Measurements from ENCODE around the gene CCNYL1.
A peak's percentile ranks its signal among the peaks of the same experiment; 100 is the strongest.

CCNYL1 gene

DNA sequence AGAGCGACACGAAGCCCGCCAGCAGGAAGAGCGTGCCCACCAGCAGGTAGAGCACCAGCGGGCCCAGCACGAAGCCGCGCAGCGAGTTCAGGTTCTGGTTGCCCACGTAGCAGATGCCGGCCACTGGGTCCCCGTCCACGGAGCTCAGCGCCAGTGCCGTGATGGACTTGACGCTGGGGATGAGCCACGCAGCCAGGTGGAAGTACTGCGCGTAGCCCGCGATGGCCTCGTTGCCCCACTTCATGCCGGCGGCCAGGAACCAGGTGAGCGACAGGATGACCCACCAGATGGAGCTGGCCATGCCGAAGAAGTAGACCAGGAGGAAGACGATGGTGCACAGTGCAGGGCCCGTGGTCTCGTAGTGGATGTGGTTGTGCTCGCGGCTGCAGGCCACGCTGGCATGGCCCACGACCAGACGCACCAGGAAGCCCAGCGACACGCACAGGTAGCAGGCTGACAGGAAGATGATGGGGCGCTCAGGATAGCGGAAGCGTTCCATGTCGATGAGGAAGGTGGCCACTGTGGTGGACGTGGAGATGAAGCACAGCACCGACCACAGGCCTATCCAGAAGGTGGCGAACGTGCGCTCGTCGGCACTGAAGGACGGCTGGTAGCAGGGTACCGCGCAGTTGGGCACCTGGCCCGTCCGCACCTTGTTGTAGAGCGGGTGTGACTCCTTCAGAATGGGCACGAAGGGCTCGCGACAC lies 56.2 kb downstream of the CCNYL1 start:
- DNase-seq, result peak; percentile 84

GRCh38 chr2:207768168-207768865 lies 56.9 kb downstream of the CCNYL1 start:
- DNase-seq, result no peak

GRCh38 chr2:207768866-207769596 lies 57.6 kb downstream of the CCNYL1 start:
- DNase-seq, result peak; percentile 71

GRCh38 chr2:207770602-207771404 lies 59.4 kb downstream of the CCNYL1 start:
- no peak for DNase-seq

GRCh38 chr2:207771421-207771820 lies 60.0 kb downstream of the CCNYL1 start:
- DNase-seq, result no peak

GRCh38 chr2:207772081-207772843 lies 60.8 kb downstream of the CCNYL1 start:
- DNase-seq, result no peak

DNA sequence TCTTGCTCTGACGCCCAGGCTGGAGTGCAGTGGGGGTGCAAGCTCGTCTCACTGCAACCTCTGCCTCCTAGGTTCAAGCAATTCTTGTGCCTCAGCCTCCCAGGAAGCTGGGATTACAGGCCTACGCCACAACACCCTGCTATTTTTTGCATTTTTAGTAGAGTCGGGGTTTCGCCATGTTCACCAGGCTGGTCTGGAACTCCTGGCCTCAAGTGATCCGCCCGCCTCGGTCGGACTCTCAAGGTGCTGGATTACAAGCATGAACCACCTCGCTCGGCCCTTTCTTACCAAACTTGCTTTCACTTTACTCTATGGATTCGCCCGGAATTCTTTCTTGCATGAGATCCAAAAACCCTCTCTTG lies 61.4 kb downstream of the CCNYL1 start:
- DNase-seq, result no peak

DNA sequence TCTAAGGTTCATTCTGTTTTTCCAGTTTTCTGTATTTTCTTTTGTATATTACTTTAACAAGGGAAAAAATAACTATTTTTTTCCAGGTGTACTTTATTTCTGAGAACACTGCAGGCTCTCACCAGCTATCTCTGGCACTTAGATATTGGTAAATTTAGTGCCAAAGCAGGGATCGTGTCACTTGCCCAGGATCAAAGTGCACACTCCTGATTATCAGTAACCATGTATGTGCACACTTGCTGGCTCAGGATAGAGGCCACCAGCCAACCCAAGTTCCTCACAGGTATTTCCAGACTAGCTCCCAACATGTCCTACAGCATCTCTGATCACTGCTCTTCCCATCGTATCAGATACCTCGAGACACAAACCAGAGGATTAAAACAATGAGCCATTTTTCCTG lies 64.0 kb downstream of the CCNYL1 start:
- DNase-seq, result no peak

DNA sequence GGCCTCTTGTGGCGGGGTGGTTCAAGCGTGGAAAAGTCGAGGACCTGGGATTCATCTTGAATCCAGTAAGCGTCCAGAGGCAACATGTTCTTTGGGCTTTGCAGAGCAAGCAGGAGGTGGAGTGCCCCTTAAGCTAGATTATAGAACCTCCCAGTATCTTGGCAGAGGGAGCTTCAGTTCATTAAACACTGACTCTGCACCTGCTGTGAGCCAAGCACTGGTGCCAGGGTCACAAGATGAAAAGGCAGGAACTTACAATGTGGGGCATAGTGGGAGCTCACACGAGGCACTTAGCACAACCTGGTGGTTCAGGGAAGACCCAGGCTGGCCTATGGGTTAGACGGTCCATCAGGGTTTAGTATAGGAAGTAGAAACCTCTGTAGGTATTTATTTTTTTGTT lies 65.7 kb downstream of the CCNYL1 start:
- DNase-seq, result no peak

- DNase-seq, result no peak
These were observed 67.0 kb downstream of the CCNYL1 start for GRCh38 chr2:207778298-207778882.

GRCh38 chr2:207779523-207779922 lies 68.1 kb downstream of the CCNYL1 start:
- no peak for DNase-seq

DNA sequence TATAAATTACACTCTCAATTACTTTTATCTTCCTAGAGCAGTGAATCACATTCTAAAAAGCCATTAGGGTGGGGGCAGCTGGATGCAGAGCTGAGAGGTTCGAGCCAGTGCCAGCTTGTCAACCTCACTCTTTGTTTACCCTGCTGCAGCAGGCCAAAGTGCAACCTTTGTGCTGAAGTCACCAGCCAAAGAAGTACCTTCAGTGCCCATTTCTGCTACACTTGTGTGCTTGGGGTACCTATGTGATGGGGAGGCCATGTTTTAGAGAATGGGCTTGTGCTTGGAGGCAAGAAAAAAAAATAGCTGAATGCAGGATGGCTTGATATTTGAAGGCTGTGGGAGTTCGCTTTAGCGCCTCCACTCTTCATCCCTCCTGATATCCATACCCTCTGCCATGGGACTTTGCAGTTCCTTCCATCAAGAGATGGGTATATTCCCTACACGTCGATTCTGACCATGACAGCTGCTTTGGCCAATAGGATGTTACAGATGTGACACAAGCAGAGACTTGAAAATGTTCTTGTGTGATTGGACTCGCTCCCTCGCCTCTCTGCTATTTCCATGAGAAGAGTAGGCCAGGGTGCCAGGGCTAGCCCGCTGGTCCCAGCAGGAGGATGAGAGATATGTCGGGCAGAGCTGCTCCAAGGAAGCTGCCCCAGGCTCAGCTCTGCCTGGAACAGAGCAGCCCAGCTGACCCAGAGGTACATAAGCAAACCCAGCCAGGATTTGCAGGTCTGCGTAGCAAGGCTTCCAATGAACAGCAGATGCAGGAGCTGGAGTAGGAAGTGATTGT lies 71.0 kb downstream of the CCNYL1 start:
- DNase-seq, result no peak

DNA sequence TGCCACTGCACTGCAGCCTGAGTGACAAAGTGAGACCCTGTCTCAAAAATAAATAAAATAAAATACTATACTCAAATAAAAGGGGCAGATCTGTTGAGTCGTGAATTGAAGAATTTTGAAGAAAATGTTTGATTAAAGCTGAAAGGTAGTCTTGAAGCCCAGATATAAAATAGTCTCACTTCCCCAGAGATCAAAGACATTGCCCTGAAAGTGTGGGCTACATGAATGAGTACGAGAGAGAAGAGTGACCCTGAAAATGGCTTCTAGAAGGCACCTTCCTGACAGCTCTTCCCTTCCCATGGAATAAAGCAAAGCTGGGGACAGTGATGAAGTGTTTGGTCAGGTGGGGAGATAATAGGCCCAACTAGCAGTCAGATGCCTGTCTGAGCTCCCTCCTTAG lies 72.1 kb downstream of the CCNYL1 start:
- DNase-seq, result no peak

- no peak for DNase-seq
These were observed 73.5 kb downstream of the CCNYL1 start for GRCh38 chr2:207784898-207785297.

DNA sequence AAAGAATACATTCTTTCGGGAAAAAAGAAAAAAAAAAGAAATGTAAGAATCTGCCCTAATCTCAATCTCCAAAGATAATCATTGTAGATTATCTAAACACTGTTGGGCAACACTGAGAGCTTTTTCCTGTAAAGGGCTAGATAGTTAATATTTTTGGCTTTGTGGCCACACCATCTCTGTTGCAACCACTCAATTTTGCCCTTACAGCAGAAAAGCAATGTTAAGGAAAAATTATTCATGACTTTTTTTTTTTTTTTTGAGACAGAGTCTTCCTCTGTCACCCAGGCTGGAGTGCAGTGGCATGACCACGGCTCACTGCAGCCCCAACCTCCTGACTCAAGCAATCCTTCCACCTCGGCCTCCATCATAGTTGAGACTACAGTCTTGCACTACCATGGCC lies 75.6 kb downstream of the CCNYL1 start:
- no peak for DNase-seq

DNA sequence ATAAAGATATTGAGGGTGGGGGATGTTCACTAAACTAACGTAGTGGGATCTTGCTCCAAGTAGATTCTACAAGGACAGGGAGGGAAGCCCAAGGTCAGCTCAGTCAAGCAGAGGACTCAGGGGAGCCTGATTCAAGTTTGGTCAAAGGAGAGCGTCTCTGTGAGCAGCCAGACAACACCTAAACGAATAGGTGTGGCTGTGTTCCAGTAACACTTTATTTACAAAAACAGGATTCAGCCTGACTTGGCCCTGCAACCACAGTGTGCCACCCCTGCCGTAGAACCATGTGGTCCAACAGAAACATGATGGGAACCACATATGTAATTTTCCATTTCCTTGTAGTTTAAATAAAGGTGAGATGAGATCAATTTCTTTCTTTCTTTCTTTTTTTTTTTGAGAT lies 76.4 kb downstream of the CCNYL1 start:
- DNase-seq, result no peak

DNA sequence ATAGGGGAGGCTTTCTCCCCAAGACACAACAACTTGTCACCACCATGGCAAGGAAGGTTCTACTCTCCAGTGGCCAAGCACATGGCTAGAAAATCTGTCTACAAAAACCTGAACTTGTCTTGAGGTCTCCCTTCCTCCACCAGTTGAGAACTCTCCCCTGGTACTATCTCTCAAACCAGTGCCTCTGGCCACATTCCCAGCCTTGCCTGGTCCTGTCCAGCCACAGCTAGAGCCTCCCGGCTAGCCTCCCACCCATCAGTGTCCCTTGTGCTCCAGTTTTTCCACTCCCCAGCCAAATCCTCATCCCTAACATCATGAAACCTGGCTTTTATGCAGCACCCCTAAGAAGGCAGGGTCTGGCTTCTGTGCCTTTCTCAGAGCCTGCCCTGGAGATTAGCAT lies 79.5 kb downstream of the CCNYL1 start:
- DNase-seq, result no peak

- no peak for DNase-seq
These were observed 80.3 kb downstream of the CCNYL1 start for GRCh38 chr2:207791579-207792243.

DNA sequence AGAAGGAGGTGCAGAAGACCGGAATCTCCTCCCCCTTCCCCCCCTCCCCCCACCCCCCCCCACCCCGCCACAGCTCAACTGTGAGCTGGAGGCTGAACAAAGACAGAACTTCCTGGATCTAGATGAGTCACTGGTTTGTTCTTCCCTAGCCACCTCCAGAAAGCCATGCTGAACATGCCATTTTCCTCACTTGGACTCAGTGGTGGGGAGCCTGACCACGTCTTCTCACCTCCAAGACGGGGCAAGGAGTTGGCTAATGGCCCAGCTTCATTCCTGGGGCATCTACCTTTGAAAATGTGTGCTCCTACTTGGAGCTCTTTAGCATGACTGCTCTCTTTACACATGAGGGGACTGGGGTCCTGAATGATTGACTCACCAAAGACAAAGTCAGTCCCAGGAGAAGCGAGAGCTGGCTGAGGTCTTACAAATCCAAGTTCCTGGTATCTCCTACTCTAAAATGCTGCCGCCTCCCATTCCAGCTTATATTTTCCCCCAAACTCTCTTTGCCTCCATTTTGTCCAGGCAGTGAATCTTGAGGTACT lies 80.9 kb downstream of the CCNYL1 start:
- DNase-seq, result no peak

Data from 8988T (cell line).